Measurements from ENCODE around the gene LIMD2. TPM values are rescaled to one million over a fixed set of nuclear protein-coding genes. Genes with fewer than 3 reads are reported as not detected.

LIMD2 gene
- total RNA-seq, 1 experiment from 2014 or later: 190 TPM

DNA sequence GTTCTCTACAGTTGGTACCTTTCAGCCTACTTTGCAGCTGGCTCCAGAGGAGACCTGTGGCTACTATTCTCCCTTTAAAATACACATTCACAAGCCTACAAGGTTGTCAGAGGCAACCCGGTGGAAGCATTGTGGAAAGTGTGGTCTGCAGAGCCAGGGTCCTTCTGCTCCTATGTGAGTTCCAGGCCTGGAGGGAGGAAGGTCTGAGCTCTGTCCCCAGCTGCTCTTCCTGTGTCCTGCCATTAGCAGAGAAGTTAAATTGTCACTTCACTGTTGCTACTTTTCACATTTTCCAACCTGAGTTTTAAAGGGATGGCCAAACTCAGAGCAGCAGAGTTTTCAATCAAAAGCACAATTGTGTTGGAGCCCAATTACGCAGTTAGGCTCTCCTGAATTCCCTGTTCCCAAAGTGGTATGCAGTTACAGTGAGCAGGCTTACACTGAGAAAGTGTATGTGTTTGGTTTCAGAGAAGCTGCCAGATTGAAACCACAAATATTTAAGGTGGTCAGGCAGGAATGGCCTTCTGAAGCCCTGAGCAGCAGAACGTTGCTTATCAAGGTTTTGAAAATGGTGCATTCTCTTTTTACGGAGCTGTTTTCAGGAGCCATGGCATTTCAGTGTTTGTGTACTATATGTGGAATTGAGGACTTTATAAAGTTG is 52.7 kb downstream of the LIMD2 start:
- DNase-seq: no peak
- no peaks in the 10 kb centered on the region; the same call in 1 of the 2 replicates for H3K36me3 ChIP-seq (replicated peaks; ENCODE audit: control insufficient read depth, insufficient read depth, low read length)

DNA sequence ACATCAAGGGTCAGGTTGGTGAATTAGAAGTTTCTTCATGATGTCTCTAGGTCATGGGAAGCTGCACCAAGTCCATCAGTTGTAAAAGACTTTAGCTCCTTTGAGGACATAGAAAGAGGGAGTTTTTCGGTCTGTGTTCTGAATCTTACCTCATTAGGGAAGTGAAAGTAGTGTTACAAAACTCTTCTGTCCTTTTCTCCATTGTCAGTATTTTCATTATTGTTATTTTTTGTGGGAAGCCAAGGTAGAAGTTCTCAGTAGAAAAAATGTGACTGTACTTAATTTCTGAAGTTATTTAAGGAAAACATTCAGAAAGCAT is 53.5 kb downstream of the LIMD2 start:
- no peak overlapping the region for H3K4me3 ChIP-seq (ENCODE audit: insufficient read depth, low read depth, low read length)
- no peak for DNase-seq
- H3K36me3 ChIP-seq (replicated peaks; ENCODE audit: control insufficient read depth, insufficient read depth, low read length): no peaks in the 10 kb centered on the region; the same call in 1 of the 2 replicates
- no peaks in the 10 kb centered on the region for H3K27me3 ChIP-seq (ENCODE audit: control insufficient read depth, insufficient read depth, low read length)

More for the DNA sequence above, 52.7 kb downstream of the LIMD2 start:
- Histone ChIP-seq H3K27me3 (ENCODE audit: control insufficient read depth, insufficient read depth, low read length) (no peaks in the 10 kb centered on the region), H3K4me3 (ENCODE audit: insufficient read depth, low read depth, low read length) (no peak overlapping the region)

Other genes starting within 250 kb of the LIMD2 start
- gene ACE, start 223.1 kb downstream of the LIMD2 start, total RNA-seq (2014; rRNA removed; shearing (Covaris generic)): 4.6 and 7.6 TPM in 2 replicates
- 1.5 and 1.6 TPM in 2 replicates for gene KCNH6, start 176.8 kb downstream of the LIMD2 start, total RNA-seq (2014; rRNA removed; shearing (Covaris generic))
- 60.8 and 68.2 TPM in 2 replicates for gene DCAF7, start 149.6 kb downstream of the LIMD2 start, total RNA-seq (2014; rRNA removed; shearing (Covaris generic))
- 20.0 and 22.2 TPM in 2 replicates for gene TACO1, start 99.2 kb downstream of the LIMD2 start, total RNA-seq (2014; rRNA removed; shearing (Covaris generic))
- gene MAP3K3, start 77.7 kb downstream of the LIMD2 start, total RNA-seq (2014; rRNA removed; shearing (Covaris generic)): 37.6 and 38.2 TPM in 2 replicates
- 28.5 and 33.4 TPM in 2 replicates for gene STRADA, start 41.7 kb upstream of the LIMD2 start, total RNA-seq (2014; rRNA removed; shearing (Covaris generic))
- 30.6 and 36.4 TPM in 2 replicates for gene CCDC47, start 73.5 kb upstream of the LIMD2 start, total RNA-seq (2014; rRNA removed; shearing (Covaris generic))
- 34.5 and 41.8 TPM in 2 replicates for gene DDX42, start 74.0 kb upstream of the LIMD2 start, total RNA-seq (2014; rRNA removed; shearing (Covaris generic))
- gene PSMC5, start 127.3 kb upstream of the LIMD2 start, total RNA-seq (2014; rRNA removed; shearing (Covaris generic)): 29.9 and 34.9 TPM in 2 replicates
- 30.0 and 54.1 TPM in 2 replicates for gene FTSJ3, start 127.5 kb upstream of the LIMD2 start, total RNA-seq (2014; rRNA removed; shearing (Covaris generic))
- 141 and 144 TPM in 2 replicates for gene SMARCD2, start 142.6 kb upstream of the LIMD2 start, total RNA-seq (2014; rRNA removed; shearing (Covaris generic))
- gene CSH2, start 173.6 kb upstream of the LIMD2 start, total RNA-seq (2014; rRNA removed; shearing (Covaris generic)): not detected in 2 replicates
- gene GH2, start 181.8 kb upstream of the LIMD2 start, total RNA-seq (2014; rRNA removed; shearing (Covaris generic)): not detected in 2 replicates
- gene CSH1, start 196.4 kb upstream of the LIMD2 start, total RNA-seq (2014; rRNA removed; shearing (Covaris generic)): 0.30 TPM in 1 of 2 replicates, not detected in the other
- not detected in 2 replicates for gene CSHL1, start 211.1 kb upstream of the LIMD2 start, total RNA-seq (2014; rRNA removed; shearing (Covaris generic))
- not detected in 2 replicates for gene GH1, start 218.7 kb upstream of the LIMD2 start, total RNA-seq (2014; rRNA removed; shearing (Covaris generic))
- gene CD79B, start 232.2 kb upstream of the LIMD2 start, total RNA-seq (2014; rRNA removed; shearing (Covaris generic)): 2.4 and 2.6 TPM in 2 replicates

All from H7 (cell line).